ENCODE data around the gene KMO. TPM values are rescaled to one million over a fixed set of nuclear protein-coding genes. Genes with fewer than 3 reads are reported as not detected.

KMO gene
- polyA plus RNA-seq, 2 donors, result 0.05 to 0.14 TPM

GRCh38 chr1:241640149-241640866, 108.1 kb downstream of the KMO start, which contains the start of the genes CHML and OPN3:
TSS of gene CHML (minus strand) at chr1:241640369. CDS start at chr1:241635766, 4,603 bp downstream.
TSS of gene OPN3 (minus strand) at chr1:241640369. CDS start at chr1:241640254, 115 bp downstream.
- Histone ChIP-seq H3K27ac (ENCODE audit: low read depth in 2 of 2, low read length in 1 of 2) (peak within 1 kb of the TSS; percentile 74 to 85), H3K27me3 (ENCODE audit: control insufficient read depth in 1 of 2, insufficient read depth in 2 of 2, low read length in 2 of 2) (no peaks in the 10 kb centered on the region), H3K4me1 (ENCODE audit: control insufficient read depth in 2 of 2, insufficient read depth in 2 of 2, low read length in 1 of 2) (peaks cover under 1 to 3% of the 10 kb centered on the region in 2 donors), H3K36me3 (ENCODE audit: control insufficient read depth in 2 of 2, insufficient read depth in 2 of 2, low read length in 1 of 2) (no peaks in the 10 kb centered on the region), H3K4me3 (ENCODE audit: low read depth in 1 of 2, low read length in 2 of 2) (peak within 1 kb of the TSS; percentile 63 to 78), H3K9me3 (ENCODE audit: control insufficient read depth in 2 of 2, insufficient read depth in 1 of 2, low read depth in 1 of 2, low read length in 1 of 2) (no peaks in the 10 kb centered on the region)
- 4 to 5% methylated on average over 59 to 81 of the region's 81 CpGs for WGBS, 2 donors

GRCh38 chr1:241640867-241641622, 108.9 kb downstream of the KMO start:
- H3K4me3 ChIP-seq (ENCODE audit: low read depth in 1 of 2, low read length in 2 of 2), result peak overlapping the region in 1 of 2 donors; percentile 63
- H3K4me1 ChIP-seq (ENCODE audit: control insufficient read depth in 2 of 2, insufficient read depth in 2 of 2, low read length in 1 of 2), result peaks cover 3% of the 10 kb centered on the region in 2 donors
- no peaks in the 10 kb centered on the region for H3K36me3 ChIP-seq (ENCODE audit: control insufficient read depth in 2 of 2, insufficient read depth in 2 of 2, low read length in 1 of 2)
- H3K27ac ChIP-seq (ENCODE audit: low read depth in 2 of 2, low read length in 1 of 2), result peak overlapping the region; percentile 74 to 85
- WGBS, 2 donors, result 82 to 84% methylated on average over 9 of the region's 9 CpGs
- H3K9me3 ChIP-seq (ENCODE audit: control insufficient read depth in 2 of 2, insufficient read depth in 1 of 2, low read depth in 1 of 2, low read length in 1 of 2), result no peaks in the 10 kb centered on the region
- no peaks in the 10 kb centered on the region for H3K27me3 ChIP-seq (ENCODE audit: control insufficient read depth in 1 of 2, insufficient read depth in 2 of 2, low read length in 2 of 2)

- 71 to 72% methylated on average over 12 of the region's 12 CpGs for WGBS, 2 donors
- H3K9me3 ChIP-seq (ENCODE audit: control insufficient read depth in 2 of 2, insufficient read depth in 1 of 2, low read depth in 1 of 2, low read length in 1 of 2), result no peaks in the 10 kb centered on the region
- H3K36me3 ChIP-seq (ENCODE audit: control insufficient read depth in 2 of 2, insufficient read depth in 2 of 2, low read length in 1 of 2), result no peaks in the 10 kb centered on the region
- no peak overlapping the region for H3K4me3 ChIP-seq (ENCODE audit: low read depth in 1 of 2, low read length in 2 of 2)
- H3K27me3 ChIP-seq (ENCODE audit: control insufficient read depth in 1 of 2, insufficient read depth in 2 of 2, low read length in 2 of 2), result no peaks in the 10 kb centered on the region
- H3K27ac ChIP-seq (ENCODE audit: low read depth in 2 of 2, low read length in 1 of 2), result no peak overlapping the region
- peaks cover 0 to 3% of the 10 kb centered on the region in 2 donors for H3K4me1 ChIP-seq (ENCODE audit: control insufficient read depth in 2 of 2, insufficient read depth in 2 of 2, low read length in 1 of 2)
These were observed 109.8 kb downstream of the KMO start for GRCh38 chr1:241641773-241642592.

- Histone ChIP-seq H3K4me3 (ENCODE audit: low read depth in 1 of 2, low read length in 2 of 2) (no peak overlapping the region), H3K9me3 (ENCODE audit: control insufficient read depth in 2 of 2, insufficient read depth in 1 of 2, low read depth in 1 of 2, low read length in 1 of 2) (no peaks in the 10 kb centered on the region), H3K27me3 (ENCODE audit: control insufficient read depth in 1 of 2, insufficient read depth in 2 of 2, low read length in 2 of 2) (no peaks in the 10 kb centered on the region), H3K4me1 (ENCODE audit: control insufficient read depth in 2 of 2, insufficient read depth in 2 of 2, low read length in 1 of 2) (peaks cover 0 to 3% of the 10 kb centered on the region in 2 donors), H3K36me3 (ENCODE audit: control insufficient read depth in 2 of 2, insufficient read depth in 2 of 2, low read length in 1 of 2) (no peaks in the 10 kb centered on the region), H3K27ac (ENCODE audit: low read depth in 2 of 2, low read length in 1 of 2) (no peak overlapping the region)
- WGBS, 2 donors, result 91 to 95% methylated on average over 1 of the region's 1 CpG
These were observed 110.4 kb downstream of the KMO start for GRCh38 chr1:241642593-241642944.

- Histone ChIP-seq H3K36me3 (ENCODE audit: control insufficient read depth in 2 of 2, insufficient read depth in 2 of 2, low read length in 1 of 2) (no peaks in the 10 kb centered on the region), H3K4me1 (ENCODE audit: control insufficient read depth in 2 of 2, insufficient read depth in 2 of 2, low read length in 1 of 2) (peaks cover 0 to 3% of the 10 kb centered on the region in 2 donors), H3K27me3 (ENCODE audit: control insufficient read depth in 1 of 2, insufficient read depth in 2 of 2, low read length in 2 of 2) (no peaks in the 10 kb centered on the region), H3K27ac (ENCODE audit: low read depth in 2 of 2, low read length in 1 of 2) (no peak overlapping the region), H3K9me3 (ENCODE audit: control insufficient read depth in 2 of 2, insufficient read depth in 1 of 2, low read depth in 1 of 2, low read length in 1 of 2) (no peaks in the 10 kb centered on the region), H3K4me3 (ENCODE audit: low read depth in 1 of 2, low read length in 2 of 2) (no peak overlapping the region)
- WGBS, 2 donors, result 94 to 97% methylated on average over 2 of the region's 2 CpGs
These were observed 112.1 kb downstream of the KMO start for GRCh38 chr1:241644259-241644658.

GRCh38 chr1:241645199-241645598, 113.0 kb downstream of the KMO start:
- Histone ChIP-seq H3K27ac (ENCODE audit: low read depth in 2 of 2, low read length in 1 of 2) (no peak overlapping the region), H3K4me3 (ENCODE audit: low read depth in 1 of 2, low read length in 2 of 2) (no peak overlapping the region), H3K4me1 (ENCODE audit: control insufficient read depth in 2 of 2, insufficient read depth in 2 of 2, low read length in 1 of 2) (peaks cover 0 to 3% of the 10 kb centered on the region in 2 donors), H3K36me3 (ENCODE audit: control insufficient read depth in 2 of 2, insufficient read depth in 2 of 2, low read length in 1 of 2) (no peaks in the 10 kb centered on the region), H3K27me3 (ENCODE audit: control insufficient read depth in 1 of 2, insufficient read depth in 2 of 2, low read length in 2 of 2) (no peaks in the 10 kb centered on the region), H3K9me3 (ENCODE audit: control insufficient read depth in 2 of 2, insufficient read depth in 1 of 2, low read depth in 1 of 2, low read length in 1 of 2) (no peaks in the 10 kb centered on the region)
- WGBS, 2 donors, result 66 to 71% methylated on average over 4 of the region's 4 CpGs

Other genes starting within 250 kb of the KMO start
- gene RGS7, start 175.2 kb upstream of the KMO start, polyA plus RNA-seq, result under 1 TPM in 1 of 2 donors, not detected in 1; 0.02 TPM
- gene FH, start 12.6 kb upstream of the KMO start, polyA plus RNA-seq, result 10 to 100 TPM; 39.5 to 58.6 TPM
- 1 to 10 TPM; 1.3 to 1.6 TPM for gene CHML, start 108.0 kb downstream of the KMO start, polyA plus RNA-seq
- gene OPN3, start 108.0 kb downstream of the KMO start, polyA plus RNA-seq, result 10 to 100 TPM; 10.0 to 13.2 TPM
- not detected for gene WDR64, start 119.9 kb downstream of the KMO start, polyA plus RNA-seq

All from esophagus (tissue), 2 donors.